ENCODE measurements around the gene DHDDS. TPM values are rescaled to one million over a fixed set of nuclear protein-coding genes. Genes with fewer than 3 reads are reported as not detected.
"Not testable (repeated sequence)": the region's sequence is repeated elsewhere in the genome, so short reads cannot be mapped to it uniquely, and the experiment has no call there.

Gene DHDDS, protein sequence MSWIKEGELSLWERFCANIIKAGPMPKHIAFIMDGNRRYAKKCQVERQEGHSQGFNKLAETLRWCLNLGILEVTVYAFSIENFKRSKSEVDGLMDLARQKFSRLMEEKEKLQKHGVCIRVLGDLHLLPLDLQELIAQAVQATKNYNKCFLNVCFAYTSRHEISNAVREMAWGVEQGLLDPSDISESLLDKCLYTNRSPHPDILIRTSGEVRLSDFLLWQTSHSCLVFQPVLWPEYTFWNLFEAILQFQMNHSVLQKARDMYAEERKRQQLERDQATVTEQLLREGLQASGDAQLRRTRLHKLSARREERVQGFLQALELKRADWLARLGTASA
- total RNA-seq (10 to 100 TPM; 35.5 to 36.5 TPM), polyA plus RNA-seq (10 to 100 TPM; 15.1 to 20.7 (median 18.6) TPM), total RNA-seq (21.7 to 48.1 (median 35.6) reads per million in 6 experiments)

DNA sequence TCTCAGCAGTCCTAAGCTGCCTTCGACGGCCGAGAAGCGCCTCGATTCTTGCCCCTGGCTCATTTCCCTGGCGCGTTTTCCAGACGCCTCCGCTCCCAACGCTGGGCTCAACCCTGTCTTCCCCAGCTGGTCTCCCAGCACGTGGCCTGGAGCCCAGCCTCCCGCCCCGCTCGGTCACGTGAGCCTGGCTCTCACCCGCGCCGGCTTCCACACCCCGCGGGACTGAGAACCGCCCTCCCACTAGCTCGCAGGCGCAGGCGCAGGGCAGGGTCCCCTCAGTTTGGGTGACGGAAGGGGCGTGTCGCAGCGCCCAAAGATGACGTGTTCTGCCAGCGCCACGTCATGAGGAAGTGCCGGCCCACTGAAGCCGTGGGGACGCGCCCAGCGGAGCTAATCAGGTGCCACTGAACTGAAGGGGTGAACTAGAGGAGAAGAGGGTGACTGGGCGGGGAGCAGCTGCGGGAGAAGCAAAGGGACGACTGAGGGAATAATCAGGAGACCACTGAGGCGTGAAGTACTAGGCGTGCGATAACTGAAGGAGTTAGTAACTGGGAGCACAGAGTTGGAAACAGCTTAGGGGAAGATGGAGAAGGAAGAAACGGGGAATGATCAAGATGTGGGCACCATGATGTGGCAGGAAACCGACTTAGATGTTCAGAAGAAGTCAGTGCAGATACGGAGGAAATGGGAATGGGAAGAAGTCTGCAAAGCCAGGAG, at the start of gene DHDDS:
Gene DHDDS (plus strand): TSS at position 343 of the 717 bp plus-strand sequence. CDS start 625 bp downstream, outside the sequence.
- POLR2A ChIA-PET = interaction anchor here (0.9 to 4.2 kb wide), 14 partner anchors 9 to 1185 kb away, joined by 3 to 43 read pairs (median 4); partner anchors contain the start of genes CD52, HMGN2, MACO1 and RSRP1
- H3K4me3 Mint-ChIP-seq = peak within 1 kb of the TSS; percentile 91 to 100 (median 96)
- H3K27me3 Mint-ChIP-seq = peaks cover 0 to 3% (median 0%) of the 10 kb centered on the region in 5 donors
- peaks cover 4 to 27% (median 24%) of the 10 kb centered on the region in 4 donors for H3K4me1 Mint-ChIP-seq
- DNase-seq (peak; percentile 96 to 99 (median 97)), ATAC-seq (peak; percentile 95)
- H3K9me3 Mint-ChIP-seq = no peaks in the 10 kb centered on the region
- H3K36me3 Mint-ChIP-seq = peaks cover 0 to 20% (median 4%) of the 10 kb centered on the region in 3 donors
- peak within 1 kb of the TSS; percentile 89 to 98 (median 97) for H3K27ac Mint-ChIP-seq

DNA sequence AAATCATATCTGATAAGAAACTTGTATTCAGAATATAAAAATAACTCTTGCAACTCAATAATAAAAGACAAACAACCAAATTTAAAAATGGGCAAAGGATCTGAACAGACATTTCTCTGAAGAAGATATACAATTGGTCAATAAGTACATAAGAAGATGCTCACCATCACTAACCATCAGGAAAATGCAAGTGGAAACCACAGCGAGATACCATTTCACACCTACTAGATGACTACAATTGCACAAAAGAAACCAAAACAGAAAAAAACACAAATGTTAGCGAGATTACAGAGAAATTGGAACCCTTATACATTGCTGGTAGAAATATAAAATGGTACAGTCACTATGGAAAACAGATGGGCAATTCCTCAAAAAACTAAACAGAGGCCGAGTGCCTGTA, 48.0 kb upstream of the DHDDS start:
- DNase-seq (no peak), ATAC-seq (no peak)
- Mint-ChIP-seq H3K4me3 (peak overlapping the region in 5 of 10 donors; percentile 7 to 43 (median 14)), H3K27me3 (peaks cover 0 to 5% (median 0%) of the 10 kb centered on the region in 5 donors), H3K36me3 (no peaks in the 10 kb centered on the region), H3K27ac (peak overlapping the region in 1 of 10 donors; percentile 12), H3K4me1 (peaks cover 10 to 52% (median 39%) of the 10 kb centered on the region in 4 donors), H3K9me3 (no peaks in the 10 kb centered on the region)
- POLR2A ChIA-PET = interaction anchor here (0.7 kb wide), 1 partner anchor 18 kb away, joined by 4 read pairs; no protein-coding TSS in a partner anchor

DNA sequence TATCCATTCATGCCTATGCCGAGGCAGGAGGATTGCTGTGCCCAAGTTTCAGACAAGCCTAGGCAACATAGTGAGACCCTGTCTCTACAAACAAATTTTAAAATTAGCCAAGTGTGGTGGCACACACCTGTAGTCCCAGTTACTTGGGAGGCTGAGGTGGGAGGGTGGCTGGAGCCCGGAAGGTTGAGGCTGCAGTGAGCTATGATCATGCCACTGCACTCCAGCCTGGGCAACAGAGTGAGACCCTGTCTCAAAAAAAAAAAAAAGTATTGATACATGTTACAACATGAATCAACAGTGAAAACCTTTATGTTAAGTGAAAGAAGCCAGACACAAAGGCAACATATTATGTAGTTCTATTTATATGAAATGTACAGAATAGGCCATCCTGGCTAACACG, 47.1 kb upstream of the DHDDS start:
- Mint-ChIP-seq H3K4me1 (peaks cover 12 to 56% (median 45%) of the 10 kb centered on the region in 4 donors), H3K4me3 (peak overlapping the region in 5 of 10 donors; percentile 12 to 64 (median 45)), H3K27ac (peak overlapping the region in 3 of 10 donors; percentile 25 to 59 (median 32))
- not testable (repeated sequence) for H3K27me3 Mint-ChIP-seq, DNase-seq, ATAC-seq, H3K9me3 Mint-ChIP-seq, H3K36me3 Mint-ChIP-seq
- POLR2A ChIA-PET = interaction anchor here (0.6 to 0.7 kb wide), 2 partner anchors 71 to 112 kb away, joined by 4 read pairs; no protein-coding TSS in a partner anchor

DNA sequence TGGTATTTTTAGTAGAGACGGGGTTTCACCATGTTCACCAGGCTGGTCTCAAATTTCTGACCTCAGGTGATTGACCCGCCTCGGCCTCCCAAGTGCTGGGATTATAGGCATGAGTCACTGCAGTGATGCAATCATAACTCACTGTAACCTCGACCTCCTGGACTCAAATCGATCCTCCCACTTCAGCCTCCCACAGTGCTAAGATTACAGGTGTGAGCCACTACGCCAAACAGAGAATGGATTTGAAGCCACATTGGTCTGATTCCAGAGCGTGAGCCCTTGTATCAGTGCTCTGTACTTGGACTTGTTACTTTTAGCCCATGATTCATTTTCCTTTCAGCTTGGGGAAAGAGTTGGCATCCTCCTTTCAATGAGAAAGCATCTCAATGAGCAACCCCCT, 44.7 kb upstream of the DHDDS start:
- DNase-seq (no peak), ATAC-seq (no peak)
- H3K9me3 Mint-ChIP-seq = no peaks in the 10 kb centered on the region
- H3K4me1 Mint-ChIP-seq = peaks cover 19 to 63% (median 52%) of the 10 kb centered on the region in 4 donors
- H3K36me3 Mint-ChIP-seq = no peaks in the 10 kb centered on the region
- POLR2A ChIA-PET = no interaction called here
- H3K27me3 Mint-ChIP-seq = peaks cover 0 to 2% (median 0%) of the 10 kb centered on the region in 5 donors
- no peak overlapping the region for H3K4me3 Mint-ChIP-seq
- H3K27ac Mint-ChIP-seq = peak overlapping the region in 1 of 10 donors; percentile 79

DNA sequence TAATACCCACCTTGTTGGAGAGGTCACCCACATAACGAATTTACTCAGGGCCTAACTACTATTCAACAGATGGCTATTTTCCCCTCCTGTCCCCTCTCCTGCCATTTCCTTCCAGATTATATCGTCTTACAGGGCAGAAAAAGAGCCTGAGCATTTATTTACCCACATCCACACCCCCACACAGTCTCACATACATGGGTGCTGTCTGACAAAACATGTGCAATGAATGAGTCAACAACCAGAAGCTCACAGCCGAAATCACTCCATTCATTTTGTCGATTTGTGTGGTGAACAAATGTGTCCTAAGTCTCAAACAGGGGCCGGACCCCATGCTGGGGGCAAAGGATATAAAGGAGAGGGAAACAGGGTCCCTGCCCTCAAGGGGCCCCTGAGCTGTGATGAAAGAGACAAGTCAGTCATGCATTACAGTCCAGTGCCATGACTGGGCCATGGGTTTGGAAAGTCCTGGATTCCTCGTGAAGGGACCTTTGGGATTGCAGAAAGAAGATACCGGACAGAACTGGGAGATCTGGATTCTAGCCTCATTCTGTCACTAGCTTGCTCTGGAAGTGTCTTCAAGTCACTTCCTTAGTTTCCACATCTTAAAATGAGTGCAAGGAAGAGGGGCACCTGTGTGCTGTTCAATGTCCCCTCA, 43.2 kb upstream of the DHDDS start:
- Mint-ChIP-seq H3K36me3 (no peaks in the 10 kb centered on the region), H3K27me3 (peaks cover 0 to 3% (median 0%) of the 10 kb centered on the region in 5 donors), H3K4me1 (peaks cover 19 to 59% (median 51%) of the 10 kb centered on the region in 4 donors), H3K9me3 (no peaks in the 10 kb centered on the region), H3K27ac (peak overlapping the region in 4 of 10 donors; percentile 22 to 68 (median 34)), H3K4me3 (peak overlapping the region in 2 of 10 donors; percentile 10 to 52)
- no peak for DNase-seq
- POLR2A ChIA-PET = interaction anchor here (1.7 kb wide), 2 partner anchors 11 to 67 kb away, joined by 5 to 7 read pairs; no protein-coding TSS in a partner anchor
- ATAC-seq = no peak

DNA sequence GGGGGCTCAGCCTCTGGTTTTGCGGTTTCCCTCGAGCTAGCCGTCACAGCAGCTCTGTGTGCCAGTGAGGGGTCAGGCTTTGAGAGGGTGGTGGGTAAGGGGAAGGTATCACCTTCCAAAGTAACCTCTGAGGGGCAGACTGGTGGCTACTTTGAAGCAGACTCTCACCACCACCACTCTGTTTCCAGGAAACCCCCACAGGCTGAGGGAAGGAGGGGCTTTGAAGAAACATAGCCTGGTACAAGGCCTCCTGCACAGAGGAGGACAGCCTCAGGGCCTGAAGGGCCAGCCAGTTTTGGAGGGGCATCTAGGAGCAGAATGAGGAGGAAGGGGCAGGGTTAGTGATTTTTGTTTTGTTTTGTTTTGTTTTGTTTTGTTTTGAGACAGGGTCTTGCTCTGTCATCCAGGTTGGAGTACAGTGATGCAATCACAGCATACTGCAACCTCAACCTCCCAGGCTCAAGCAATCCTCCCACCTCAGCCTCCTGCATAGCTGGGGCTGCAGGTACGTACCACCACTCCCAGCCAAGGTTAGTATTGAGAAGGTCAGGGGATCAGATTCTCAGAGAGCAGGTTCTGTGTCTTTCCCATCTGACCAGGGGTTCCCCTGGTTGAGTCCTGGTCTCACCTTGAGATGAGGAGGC, 42.4 kb upstream of the DHDDS start:
- peaks cover 17 to 51% (median 45%) of the 10 kb centered on the region in 4 donors for H3K4me1 Mint-ChIP-seq
- H3K4me3 Mint-ChIP-seq = peak overlapping the region in 4 of 10 donors; percentile 10 to 51 (median 18)
- POLR2A ChIA-PET = interaction anchor here (0.7 to 1.7 kb wide), 3 partner anchors 12 to 68 kb away, joined by 5 to 7 read pairs (median 5); no protein-coding TSS in a partner anchor
- DNase-seq (no peak), ATAC-seq (peak; percentile 35 to 54)
- H3K27ac Mint-ChIP-seq = peak overlapping the region in 2 of 10 donors; percentile 13 to 46
- peaks cover 0 to 3% (median 0%) of the 10 kb centered on the region in 5 donors for H3K27me3 Mint-ChIP-seq
- H3K9me3 Mint-ChIP-seq = no peaks in the 10 kb centered on the region
- no peaks in the 10 kb centered on the region for H3K36me3 Mint-ChIP-seq

DNA sequence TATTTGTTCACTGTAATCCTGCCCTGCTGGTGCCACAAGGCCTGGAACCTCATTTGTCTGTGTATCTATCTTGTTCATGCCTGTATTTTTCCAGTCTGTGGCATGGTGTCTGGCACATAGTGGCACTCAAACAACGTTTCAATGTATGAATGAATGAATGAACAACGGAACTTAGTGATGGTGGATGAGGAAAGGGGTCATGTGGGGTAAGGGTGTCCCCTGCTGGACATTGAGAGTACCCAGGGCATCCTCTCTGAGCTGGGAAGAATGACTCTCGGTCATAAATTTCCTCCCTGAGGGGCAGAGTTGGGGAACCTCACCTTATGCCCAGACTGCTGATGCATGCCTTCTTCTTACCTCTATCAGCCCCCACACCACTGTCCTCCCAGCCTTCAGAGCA, 40.7 kb upstream of the DHDDS start:
- Mint-ChIP-seq H3K9me3 (no peaks in the 10 kb centered on the region), H3K27ac (peak overlapping the region in 2 of 10 donors; percentile 5 to 41), H3K27me3 (peaks cover 0 to 2% (median 0%) of the 10 kb centered on the region in 5 donors), H3K4me1 (peaks cover 14 to 42% (median 32%) of the 10 kb centered on the region in 4 donors), H3K36me3 (no peaks in the 10 kb centered on the region), H3K4me3 (peak overlapping the region in 4 of 10 donors; percentile 10 to 29 (median 20))
- POLR2A ChIA-PET = interaction anchor here (1.3 to 1.8 kb wide), 4 partner anchors 13 to 70 kb away, joined by 3 to 9 read pairs (median 5); no protein-coding TSS in a partner anchor
- DNase-seq (peak in 8 of 10 donors; percentile 9 to 73 (median 36)), ATAC-seq (peak; percentile 72 to 79)

DNA sequence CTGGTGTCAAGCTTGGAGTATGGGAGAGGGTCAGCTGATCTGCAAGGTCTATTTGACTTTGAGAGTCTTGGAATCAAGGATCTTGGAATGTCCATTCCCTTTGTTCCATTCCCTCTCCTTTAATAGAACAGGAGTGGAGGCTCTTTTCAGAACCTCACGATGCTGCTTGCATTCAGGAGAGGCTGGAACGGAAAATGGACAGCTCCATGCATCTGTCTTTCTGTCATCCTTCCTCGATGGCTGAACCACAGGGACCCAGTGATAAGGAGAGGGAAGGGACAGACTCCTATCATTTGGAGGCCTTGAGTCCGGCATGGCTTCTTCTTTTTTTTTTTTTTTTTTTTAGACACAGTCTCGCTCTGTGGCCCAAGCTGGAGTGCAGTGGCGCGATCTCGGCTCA, 36.4 kb upstream of the DHDDS start:
- POLR2A ChIA-PET = interaction anchor here (1.7 kb wide), 1 partner anchor 74 kb away, joined by 6 read pairs; no protein-coding TSS in a partner anchor
- no peaks in the 10 kb centered on the region for H3K9me3 Mint-ChIP-seq
- H3K36me3 Mint-ChIP-seq = no peaks in the 10 kb centered on the region
- DNase-seq = no peak
- H3K4me1 Mint-ChIP-seq = peaks cover 9 to 15% (median 12%) of the 10 kb centered on the region in 4 donors
- peaks cover 0 to 3% (median 1%) of the 10 kb centered on the region in 5 donors for H3K27me3 Mint-ChIP-seq
- no peak overlapping the region for H3K27ac Mint-ChIP-seq
- H3K4me3 Mint-ChIP-seq = no peak overlapping the region
- ATAC-seq = no peak

DNA sequence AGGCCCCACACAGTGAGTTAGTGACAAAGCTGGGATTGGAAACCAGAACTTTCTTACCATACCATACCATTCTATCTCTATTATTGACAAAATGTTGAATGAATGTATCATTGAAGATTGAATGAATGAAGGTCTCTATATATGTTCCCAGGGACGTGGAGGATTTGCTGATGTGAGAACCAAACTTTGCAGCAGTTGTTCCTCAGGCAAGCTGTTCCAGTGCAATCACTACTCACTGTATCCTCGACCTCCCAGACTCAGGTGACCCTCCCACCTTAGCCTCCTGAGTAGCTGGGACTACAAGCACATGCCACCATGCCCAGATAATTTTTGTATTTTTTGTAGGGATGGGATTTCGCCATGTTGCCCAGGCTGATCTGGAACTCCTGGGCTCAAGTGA, 33.1 kb upstream of the DHDDS start:
- Mint-ChIP-seq H3K4me3 (no peak overlapping the region), H3K27ac (no peak overlapping the region), H3K9me3 (no peaks in the 10 kb centered on the region), H3K36me3 (no peaks in the 10 kb centered on the region), H3K27me3 (peaks cover 5 to 24% (median 15%) of the 10 kb centered on the region in 5 donors), H3K4me1 (peaks cover 0 to 4% (median 2%) of the 10 kb centered on the region in 4 donors)
- DNase-seq (no peak), ATAC-seq (no peak)
- POLR2A ChIA-PET = interaction anchor here (0.7 kb wide), 1 partner anchor 22 kb away, joined by 4 read pairs; no protein-coding TSS in a partner anchor

DNA sequence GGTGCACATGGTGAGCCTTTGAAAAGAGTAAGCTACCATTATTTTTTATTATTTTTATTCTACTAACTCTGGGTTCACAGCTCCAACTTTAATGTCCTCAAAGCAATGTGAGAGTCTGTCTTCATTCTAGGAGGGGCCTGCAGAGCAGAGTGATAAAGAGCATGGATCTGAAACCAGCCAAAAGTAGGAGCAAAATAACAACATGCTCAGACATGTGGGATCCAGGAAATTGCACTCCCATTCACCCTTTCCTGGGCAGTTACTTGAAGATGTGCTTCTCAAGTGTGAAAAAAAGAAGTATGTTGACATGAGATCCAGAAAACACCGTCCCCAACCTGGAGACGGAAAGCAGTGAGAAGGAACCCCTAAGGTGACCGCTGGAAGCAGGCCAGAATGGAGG, 30.2 kb upstream of the DHDDS start:
- Mint-ChIP-seq H3K27ac (no peak overlapping the region), H3K4me3 (no peak overlapping the region), H3K36me3 (no peaks in the 10 kb centered on the region), H3K4me1 (peaks cover 0 to 2% (median 0%) of the 10 kb centered on the region in 4 donors), H3K9me3 (no peaks in the 10 kb centered on the region), H3K27me3 (peaks cover 9 to 38% (median 21%) of the 10 kb centered on the region in 5 donors)
- POLR2A ChIA-PET = interaction anchor here (0.7 kb wide), 1 partner anchor 226 kb away, joined by 3 read pairs; no protein-coding TSS in a partner anchor
- ATAC-seq (no peak), DNase-seq (no peak)

DNA sequence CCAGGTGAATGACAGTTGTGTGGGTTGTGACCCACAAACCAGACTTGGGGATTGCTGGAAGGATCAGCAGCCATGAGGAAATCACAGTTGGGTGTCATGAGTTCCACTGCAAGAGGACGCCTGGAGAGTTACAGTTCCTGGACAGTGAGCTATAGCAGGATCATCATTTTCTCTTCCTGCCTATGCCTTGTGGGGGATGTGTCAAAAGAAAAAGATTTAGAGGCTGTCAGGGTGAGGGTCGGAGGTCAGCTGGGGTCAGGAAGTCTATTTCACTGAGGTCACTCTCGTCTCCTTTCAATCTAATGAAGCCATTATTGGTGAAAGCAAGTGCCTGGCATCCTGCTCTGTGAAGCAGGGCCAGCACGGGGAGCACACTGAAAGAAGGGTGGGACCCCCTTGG, 28.5 kb upstream of the DHDDS start:
- ATAC-seq (no peak), DNase-seq (no peak)
- POLR2A ChIA-PET = no interaction called here
- peaks cover 0 to 3% (median 0%) of the 10 kb centered on the region in 9 donors for H3K9me3 Mint-ChIP-seq
- peak overlapping the region in 1 of 10 donors; percentile 25 for H3K27ac Mint-ChIP-seq
- no peaks in the 10 kb centered on the region for H3K36me3 Mint-ChIP-seq
- peaks cover 3 to 5% (median 4%) of the 10 kb centered on the region in 4 donors for H3K4me1 Mint-ChIP-seq
- H3K4me3 Mint-ChIP-seq = no peak overlapping the region
- peaks cover 12 to 41% (median 24%) of the 10 kb centered on the region in 5 donors for H3K27me3 Mint-ChIP-seq

Data from naive thymus-derived CD8-positive, alpha-beta T cell (primary cell).